Panc1 (cell line): Measurements from ENCODE around the gene ZDBF2. TPM values are rescaled to one million over a fixed set of nuclear protein-coding genes. Genes with fewer than 3 reads are reported as not detected.
"Not testable (repeated sequence)": the region's sequence is repeated elsewhere in the genome, so short reads cannot be mapped to it uniquely, and the experiment has no call there.

Experiments used
- ATAC-seq: fragments of 200-7000 bp; cut with Tn5 transposase; 2 replicates; pipeline ENCODE4 v1.9.1; 2020; ENCODE audit warnings: mild to moderate bottlenecking, moderate library complexity
- BruUV-seq: library from RNA; stranded (reverse); fragments of 400-500 nt; replicated peaks from 2 replicates; lab custom pipeline; 2021; lab: Mats Ljungman, UMichigan
- CTCF ChIA-PET: fragments of 300-600 bp; sonication (Branson Sonifier 250); formaldehyde crosslinking; loops from one replicate; lab custom pipeline; 2022; ENCODE audit warnings: antibody characterized with exemption; lab: Charles Lee
- POLR2A ChIA-PET: fragments of 300-600 bp; sonication (Branson Sonifier 250); formaldehyde crosslinking; loops from one replicate; lab custom pipeline; 2022; ENCODE audit warnings: antibody characterized with exemption; lab: Charles Lee
- DNase-seq: peaks from one replicate; pipeline ENCODE4 v3.0.0-alpha.2; 2010; ENCODE audit warnings: low read depth, low spot score
- H3K27ac ChIP-seq: 2 replicates; pipeline ENCODE4 v1.5.1; 2011; ENCODE audit warnings: mild to moderate bottlenecking, low read length, inconsistent platforms
- H3K27me3 ChIP-seq: fragments of 200-500 bp; sonication (Bioruptor generic); 2 replicates; pipeline ENCODE4 v1.6.0; 2014; ENCODE audit warnings: low read length, inconsistent platforms; ENCODE audit not compliant: control insufficient read depth, insufficient read depth
- H3K36me3 ChIP-seq: fragments of 200-500 bp; sonication (Bioruptor generic); 2 replicates; pipeline ENCODE4 v1.5.1; 2014; ENCODE audit warnings: inconsistent platforms, mild to moderate bottlenecking, low read length, moderate library complexity; ENCODE audit not compliant: control insufficient read depth, insufficient read depth
- H3K4me1 ChIP-seq: 2 replicates; pipeline ENCODE4 v1.5.1; 2011; ENCODE audit warnings: inconsistent platforms, mild to moderate bottlenecking, low read length, moderate library complexity; ENCODE audit not compliant: control insufficient read depth, insufficient read depth
- H3K4me3 ChIP-seq, 2 experiments: 2 replicates each; pipeline ENCODE4 v1.5.1; 2011 to 2012; ENCODE audit warnings: low read depth in 2 of 2, low read length in 2 of 2, mild to moderate bottlenecking in 2 of 2, inconsistent platforms in 1 of 2, moderate library complexity in 1 of 2
- H3K9me3 ChIP-seq: fragments of 200-500 bp; sonication (Bioruptor generic); 2 replicates; pipeline ENCODE4 v1.5.1; 2014; ENCODE audit warnings: low read depth, mild to moderate bottlenecking, inconsistent platforms, low read length, moderate library complexity; ENCODE audit not compliant: control insufficient read depth, insufficient read depth
- POLR2AphosphoS5 ChIP-seq: IDR thresholded peaks from 2 replicates; pipeline ENCODE4 v1.6.1; 2012; ENCODE audit warnings: mild to moderate bottlenecking, low read depth, low read length, moderate library complexity
- SIN3A ChIP-seq: IDR thresholded peaks from 2 replicates; pipeline ENCODE4 v1.6.1; 2012; ENCODE audit warnings: low read depth, mild to moderate bottlenecking, low read length, moderate library complexity, borderline replicate concordance; ENCODE audit not compliant: insufficient read depth
- TCF7L2 ChIP-seq: IDR thresholded peaks from 2 replicates; pipeline ENCODE4 v1.6.1; 2011; ENCODE audit warnings: mild to moderate bottlenecking, low read depth, low read length, inconsistent platforms
- in situ Hi-C: cut with HindIII; loops from 2 replicates; pipeline ENCODE4 v1.10.0; 2016; ENCODE audit warnings: low sequenced_read_pairs, low pct_unique_long_range_greater_than_20kb
- intact Hi-C: fragments of 100-400 bp; cut with micrococcal nuclease; formaldehyde crosslinking; loops from one replicate; pipeline ENCODE4 v1.10.0; 2022; ENCODE audit not compliant: unreplicated experiment
- total RNA-seq: library from RNA; stranded (reverse); gene quantifications from one replicate; pipeline ENCODE4 v1.2.1, GENCODE V29; 2021; ENCODE audit not compliant: unreplicated experiment
- TF ChIP-seq, protein P1 (sequence below), 2 experiments: IDR thresholded peaks; 2 replicates each; pipeline ENCODE4 v1.6.1; 2011 to 2012; ENCODE audit warnings: low read depth in 2 of 2, control low read depth in 1 of 2, low read length in 1 of 2, mild to moderate bottlenecking in 1 of 2, moderate library complexity in 1 of 2; ENCODE audit not compliant: insufficient read depth in 1 of 2
- TF ChIP-seq, protein P2 (sequence below): fragments of 450-650 bp; IDR thresholded peaks from 2 replicates; pipeline ENCODE4 v1.5.1; 2017; ENCODE audit warnings: mild to moderate bottlenecking

ZDBF2 gene
- total RNA-seq, 1 experiment from 2014 or later, result 4.2 TPM

GRCh38 chr2:206257350-206257749 is 17.1 kb upstream of the ZDBF2 start:
- Histone ChIP-seq H3K4me1 (no peaks in the 10 kb centered on the region), H3K36me3 (no peaks in the 10 kb centered on the region), H3K4me3 (no peak overlapping the region), H3K9me3 (no peaks in the 10 kb centered on the region), H3K27ac (no peak overlapping the region), H3K27me3 (no peaks in the 10 kb centered on the region)
- in situ Hi-C loops (no loop called here), intact Hi-C loops (no loop called here)
- ATAC-seq (no peak), DNase-seq (no peak)
- no peak for TF ChIP-seq SIN3A
- TF ChIP-seq, protein P1, sequence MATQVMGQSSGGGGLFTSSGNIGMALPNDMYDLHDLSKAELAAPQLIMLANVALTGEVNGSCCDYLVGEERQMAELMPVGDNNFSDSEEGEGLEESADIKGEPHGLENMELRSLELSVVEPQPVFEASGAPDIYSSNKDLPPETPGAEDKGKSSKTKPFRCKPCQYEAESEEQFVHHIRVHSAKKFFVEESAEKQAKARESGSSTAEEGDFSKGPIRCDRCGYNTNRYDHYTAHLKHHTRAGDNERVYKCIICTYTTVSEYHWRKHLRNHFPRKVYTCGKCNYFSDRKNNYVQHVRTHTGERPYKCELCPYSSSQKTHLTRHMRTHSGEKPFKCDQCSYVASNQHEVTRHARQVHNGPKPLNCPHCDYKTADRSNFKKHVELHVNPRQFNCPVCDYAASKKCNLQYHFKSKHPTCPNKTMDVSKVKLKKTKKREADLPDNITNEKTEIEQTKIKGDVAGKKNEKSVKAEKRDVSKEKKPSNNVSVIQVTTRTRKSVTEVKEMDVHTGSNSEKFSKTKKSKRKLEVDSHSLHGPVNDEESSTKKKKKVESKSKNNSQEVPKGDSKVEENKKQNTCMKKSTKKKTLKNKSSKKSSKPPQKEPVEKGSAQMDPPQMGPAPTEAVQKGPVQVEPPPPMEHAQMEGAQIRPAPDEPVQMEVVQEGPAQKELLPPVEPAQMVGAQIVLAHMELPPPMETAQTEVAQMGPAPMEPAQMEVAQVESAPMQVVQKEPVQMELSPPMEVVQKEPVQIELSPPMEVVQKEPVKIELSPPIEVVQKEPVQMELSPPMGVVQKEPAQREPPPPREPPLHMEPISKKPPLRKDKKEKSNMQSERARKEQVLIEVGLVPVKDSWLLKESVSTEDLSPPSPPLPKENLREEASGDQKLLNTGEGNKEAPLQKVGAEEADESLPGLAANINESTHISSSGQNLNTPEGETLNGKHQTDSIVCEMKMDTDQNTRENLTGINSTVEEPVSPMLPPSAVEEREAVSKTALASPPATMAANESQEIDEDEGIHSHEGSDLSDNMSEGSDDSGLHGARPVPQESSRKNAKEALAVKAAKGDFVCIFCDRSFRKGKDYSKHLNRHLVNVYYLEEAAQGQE (IDR thresholded peaks at IDR 0.05; ENCODE audit: insufficient read depth in 1 of 2, low read depth in 2 of 2, low read length in 1 of 2), result no peak
- TF ChIP-seq POLR2AphosphoS5, result no peak
- TF ChIP-seq, protein P2, sequence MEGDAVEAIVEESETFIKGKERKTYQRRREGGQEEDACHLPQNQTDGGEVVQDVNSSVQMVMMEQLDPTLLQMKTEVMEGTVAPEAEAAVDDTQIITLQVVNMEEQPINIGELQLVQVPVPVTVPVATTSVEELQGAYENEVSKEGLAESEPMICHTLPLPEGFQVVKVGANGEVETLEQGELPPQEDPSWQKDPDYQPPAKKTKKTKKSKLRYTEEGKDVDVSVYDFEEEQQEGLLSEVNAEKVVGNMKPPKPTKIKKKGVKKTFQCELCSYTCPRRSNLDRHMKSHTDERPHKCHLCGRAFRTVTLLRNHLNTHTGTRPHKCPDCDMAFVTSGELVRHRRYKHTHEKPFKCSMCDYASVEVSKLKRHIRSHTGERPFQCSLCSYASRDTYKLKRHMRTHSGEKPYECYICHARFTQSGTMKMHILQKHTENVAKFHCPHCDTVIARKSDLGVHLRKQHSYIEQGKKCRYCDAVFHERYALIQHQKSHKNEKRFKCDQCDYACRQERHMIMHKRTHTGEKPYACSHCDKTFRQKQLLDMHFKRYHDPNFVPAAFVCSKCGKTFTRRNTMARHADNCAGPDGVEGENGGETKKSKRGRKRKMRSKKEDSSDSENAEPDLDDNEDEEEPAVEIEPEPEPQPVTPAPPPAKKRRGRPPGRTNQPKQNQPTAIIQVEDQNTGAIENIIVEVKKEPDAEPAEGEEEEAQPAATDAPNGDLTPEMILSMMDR, result no peak
- no peak for TF ChIP-seq TCF7L2
- BruUV-seq, result no TSS peak
- ChIA-PET POLR2A (no interaction called here), CTCF (no interaction called here)

- ATAC-seq (no peak), DNase-seq (no peak)
- Histone ChIP-seq H3K36me3 (no peaks in the 10 kb centered on the region), H3K4me3 (no peak overlapping the region), H3K27me3 (peaks cover 1% of the 10 kb centered on the region; the same call in 1 of the 2 replicates), H3K9me3 (no peaks in the 10 kb centered on the region), H3K4me1 (no peaks in the 10 kb centered on the region), H3K27ac (no peak overlapping the region)
- TF ChIP-seq SIN3A (no peak), POLR2AphosphoS5 (no peak), TCF7L2 (no peak)
- TF ChIP-seq, protein P1 (IDR thresholded peaks at IDR 0.05; ENCODE audit: insufficient read depth in 1 of 2, low read depth in 2 of 2, low read length in 1 of 2), result no peak
- TF ChIP-seq, protein P2, result no peak
- intact Hi-C loops (no loop called here), in situ Hi-C loops (no loop called here)
- POLR2A ChIA-PET, result no interaction called here
- CTCF ChIA-PET, result no interaction called here
- BruUV-seq, result no TSS peak
Observed at GRCh38 chr2:206257861-206258260, 16.6 kb upstream of the ZDBF2 start.

- H3K4me3 ChIP-seq, H3K27ac ChIP-seq, in situ Hi-C loops, DNase-seq, H3K27me3 ChIP-seq, ATAC-seq, intact Hi-C loops, H3K4me1 ChIP-seq, H3K36me3 ChIP-seq, CTCF ChIA-PET, BruUV-seq, H3K9me3 ChIP-seq, POLR2A ChIA-PET: not testable (repeated sequence)
Observed at GRCh38 chr2:206258615-206259014, 15.8 kb upstream of the ZDBF2 start.
